CD4-positive, alpha-beta T cell (primary cell): ENCODE results near the gene PCDHAC1. TPM values are rescaled to one million over a fixed set of nuclear protein-coding genes. Genes with fewer than 3 reads are reported as not detected.

Experiments used
- ATAC-seq: fragments of 200-7000 bp; cut with Tn5 transposase; one replicate; pipeline ENCODE4 v1.10.0; 2022; ENCODE audit warnings: mild to moderate bottlenecking; ENCODE audit not compliant: poor library complexity
- CTCF ChIA-PET: fragments of 350-600 bp; sonication (Branson Sonifier 250); formaldehyde crosslinking; loops from one replicate; lab custom pipeline; 2021; ENCODE audit warnings: antibody characterized with exemption, inconsistent platforms; lab: Charles Lee
- POLR2A ChIA-PET: fragments of 350-600 bp; sonication (Branson Sonifier 250); formaldehyde crosslinking; loops from one replicate; lab custom pipeline; 2021; ENCODE audit warnings: antibody characterized with exemption, inconsistent platforms; lab: Charles Lee
- DNase-seq, 14 experiments: peaks; one replicate each; pipeline ENCODE4 v3.0.0-alpha.2; 2013 to 2020; ENCODE audit warnings: mixed read lengths in 2 of 14
- H3K27ac ChIP-seq, 2 donors: one replicate each; pipeline versions ENCODE4 v1.5.1 to v1.7.0; 2013; ENCODE audit warnings: low read length in 2 of 2, low read depth in 1 of 2, mild to moderate bottlenecking in 1 of 2
- H3K27me3 ChIP-seq, 2 experiments: 1 replicate in 1 of 2; 2 replicates in 1 of 2; pipeline versions ENCODE4 v1.6.1 to v1.7.0; 2013; ENCODE audit warnings: low read length in 2 of 2, control low read depth in 1 of 2, mild to moderate bottlenecking in 1 of 2, moderate library complexity in 1 of 2; ENCODE audit not compliant: insufficient read depth in 2 of 2, control insufficient read depth in 1 of 2
- H3K36me3 ChIP-seq: one replicate; pipeline ENCODE4 v1.6.1; 2013; ENCODE audit warnings: low read length, control low read depth; ENCODE audit not compliant: insufficient read depth
- H3K4me1 ChIP-seq: one replicate; pipeline ENCODE4 v1.6.1; 2013; ENCODE audit warnings: low read length, control low read depth; ENCODE audit not compliant: insufficient read depth
- H3K4me3 ChIP-seq: one replicate; pipeline ENCODE4 v1.5.1; 2013; ENCODE audit warnings: mild to moderate bottlenecking, low read length, moderate library complexity
- H3K9me3 ChIP-seq, 2 experiments: 1 replicate in 1 of 2; 2 replicates in 1 of 2; pipeline versions ENCODE4 v1.6.1 to v1.7.0; 2013; ENCODE audit warnings: low read length in 2 of 2, mild to moderate bottlenecking in 2 of 2, control low read depth in 1 of 2, moderate library complexity in 1 of 2; ENCODE audit not compliant: control insufficient read depth in 1 of 2, insufficient read depth in 1 of 2
- H3K27ac Mint-ChIP-seq: one replicate; pipeline ENCODE4 v1.8.0; 2020; ENCODE audit warnings: mixed read lengths
- H3K27me3 Mint-ChIP-seq: one replicate; pipeline ENCODE4 v1.8.0; 2021; ENCODE audit warnings: mixed read lengths
- H3K36me3 Mint-ChIP-seq: one replicate; pipeline ENCODE4 v1.8.0; 2021; ENCODE audit warnings: low read depth, mixed read lengths
- H3K4me1 Mint-ChIP-seq: one replicate; pipeline ENCODE4 v1.8.0; 2021; ENCODE audit warnings: low read depth, mixed read lengths
- H3K4me3 Mint-ChIP-seq: one replicate; pipeline ENCODE4 v1.8.0; 2020; ENCODE audit warnings: mild to moderate bottlenecking, mixed read lengths
- H3K9me3 Mint-ChIP-seq: one replicate; pipeline ENCODE4 v1.8.0; 2020; ENCODE audit warnings: mixed read lengths
- CTCF ChIP-seq: fragments of 200-600 bp; IDR thresholded peaks from one replicate; pipeline ENCODE4 v1.8.0; 2022; ENCODE audit warnings: antibody characterized with exemption, mild to moderate bottlenecking
- intact Hi-C, 2 experiments: fragments of 100-400 bp; cut with DNase I in 1 of 2; cut with micrococcal nuclease in 1 of 2; formaldehyde crosslinking; loops; one replicate each; pipeline versions ENCODE4 v1.15.1 to v1.9.0; 2023 to 2025; cut with DNase I, micrococcal nuclease
- total RNA-seq, 174 experiments: library from RNA in 2 of 174; stranded (reverse) in 2 of 174; gene quantifications; one replicate each; pipeline ENCODE4 v1.2.3 and lab custom pipeline; 2021 to 2026

Gene PCDHAC1
- total RNA-seq, 2 experiments from 2014 or later: not detected

DNA sequence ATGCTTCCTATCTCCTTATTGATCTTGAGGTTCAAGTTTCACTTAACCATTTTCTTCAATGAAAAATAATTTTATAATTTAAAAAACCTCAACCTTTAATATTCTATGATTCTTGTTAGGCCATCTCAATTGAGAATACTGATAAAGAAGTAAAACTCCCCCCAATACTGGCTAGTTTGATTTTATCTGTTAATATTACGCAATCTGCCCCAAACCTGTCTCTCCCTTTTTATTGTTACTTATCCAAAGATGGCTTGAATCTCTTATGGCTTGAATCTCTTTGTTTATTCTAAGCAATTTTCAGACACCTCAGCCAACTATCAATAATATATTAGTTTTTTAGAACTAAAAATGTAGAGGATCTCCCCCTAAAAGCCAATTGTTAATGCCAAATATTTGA is 36.1 kb downstream of the PCDHAC1 start:
- Mint-ChIP-seq H3K9me3 (peaks cover 2% of the 10 kb centered on the region), H3K36me3 (no peaks in the 10 kb centered on the region), H3K27ac (no peak overlapping the region), H3K4me1 (no peaks in the 10 kb centered on the region), H3K27me3 (peaks cover 61% of the 10 kb centered on the region), H3K4me3 (no peak overlapping the region)
- H3K4me1 ChIP-seq: no peaks in the 10 kb centered on the region
- no peaks in the 10 kb centered on the region for H3K36me3 ChIP-seq
- no peak for ATAC-seq
- no peak overlapping the region for H3K4me3 ChIP-seq
- DNase-seq: no peak
- POLR2A ChIA-PET: no interaction called here
- no peak overlapping the region for H3K27ac ChIP-seq
- TF ChIP-seq CTCF: no peak
- H3K27me3 ChIP-seq: peaks cover 11 to 15% of the 10 kb centered on the region in 2 experiments
- H3K9me3 ChIP-seq: peaks cover 0 to 12% of the 10 kb centered on the region in 2 experiments
- intact Hi-C loops: no loop called here
- CTCF ChIA-PET: no interaction called here

- Histone ChIP-seq H3K27ac (no peak overlapping the region), H3K27me3 (peaks cover 20 to 24% of the 10 kb centered on the region in 2 experiments), H3K9me3 (peaks cover 0 to 20% of the 10 kb centered on the region in 2 experiments), H3K36me3 (no peaks in the 10 kb centered on the region), H3K4me1 (no peaks in the 10 kb centered on the region), H3K4me3 (no peak overlapping the region)
- no peak for DNase-seq
- H3K36me3 Mint-ChIP-seq: no peaks in the 10 kb centered on the region
- H3K27ac Mint-ChIP-seq: no peak overlapping the region
- ChIA-PET POLR2A (no interaction called here), CTCF (no interaction called here)
- H3K4me3 Mint-ChIP-seq: no peak overlapping the region
- no peak for ATAC-seq
- peaks cover 71% of the 10 kb centered on the region for H3K27me3 Mint-ChIP-seq
- TF ChIP-seq CTCF: no peak
- H3K4me1 Mint-ChIP-seq: no peaks in the 10 kb centered on the region
- H3K9me3 Mint-ChIP-seq: peaks cover 2% of the 10 kb centered on the region
- intact Hi-C loops: no loop called here
These were observed 38.3 kb downstream of the PCDHAC1 start for GRCh38 chr5:140964356-140964755.

DNA sequence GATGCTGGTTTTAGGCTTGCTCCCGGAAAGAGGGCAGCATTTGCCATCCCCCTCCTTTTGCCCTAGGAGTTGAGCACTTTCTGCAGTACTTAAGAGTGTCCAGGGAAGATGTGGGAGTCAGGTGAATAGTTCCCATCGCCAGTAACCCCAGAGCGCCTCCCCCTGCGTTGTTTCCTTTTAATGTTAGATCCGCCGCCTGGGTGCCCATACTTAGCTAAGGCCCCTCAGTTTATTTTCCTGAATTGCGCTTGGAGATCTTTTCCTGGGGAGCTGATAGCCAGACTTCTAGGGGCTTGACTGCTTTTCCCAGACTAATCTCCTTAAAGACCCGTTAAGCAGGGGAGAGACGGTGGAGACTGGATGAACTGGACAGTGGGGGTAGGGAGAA is 39.8 kb downstream of the PCDHAC1 start:
- no peaks in the 10 kb centered on the region for H3K4me1 Mint-ChIP-seq
- no peak for DNase-seq
- ATAC-seq: no peak
- Histone ChIP-seq H3K36me3 (no peaks in the 10 kb centered on the region), H3K27me3 (peaks cover 20 to 24% of the 10 kb centered on the region in 2 experiments), H3K27ac (no peak overlapping the region), H3K4me3 (no peak overlapping the region), H3K9me3 (peaks cover 0 to 20% of the 10 kb centered on the region in 2 experiments), H3K4me1 (no peaks in the 10 kb centered on the region)
- peaks cover 2% of the 10 kb centered on the region for H3K9me3 Mint-ChIP-seq
- ChIA-PET POLR2A (no interaction called here), CTCF (no interaction called here)
- H3K36me3 Mint-ChIP-seq: no peaks in the 10 kb centered on the region
- intact Hi-C loops: no loop called here
- no peak overlapping the region for H3K4me3 Mint-ChIP-seq
- H3K27me3 Mint-ChIP-seq: peaks cover 73% of the 10 kb centered on the region
- H3K27ac Mint-ChIP-seq: no peak overlapping the region
- TF ChIP-seq CTCF: no peak
